ENCODE results near the gene QRICH1.

GRCh38 chr3:49123687-49124086 is 29.8 kb upstream of the QRICH1 start:
- TF ChIP-seq, protein P1, sequence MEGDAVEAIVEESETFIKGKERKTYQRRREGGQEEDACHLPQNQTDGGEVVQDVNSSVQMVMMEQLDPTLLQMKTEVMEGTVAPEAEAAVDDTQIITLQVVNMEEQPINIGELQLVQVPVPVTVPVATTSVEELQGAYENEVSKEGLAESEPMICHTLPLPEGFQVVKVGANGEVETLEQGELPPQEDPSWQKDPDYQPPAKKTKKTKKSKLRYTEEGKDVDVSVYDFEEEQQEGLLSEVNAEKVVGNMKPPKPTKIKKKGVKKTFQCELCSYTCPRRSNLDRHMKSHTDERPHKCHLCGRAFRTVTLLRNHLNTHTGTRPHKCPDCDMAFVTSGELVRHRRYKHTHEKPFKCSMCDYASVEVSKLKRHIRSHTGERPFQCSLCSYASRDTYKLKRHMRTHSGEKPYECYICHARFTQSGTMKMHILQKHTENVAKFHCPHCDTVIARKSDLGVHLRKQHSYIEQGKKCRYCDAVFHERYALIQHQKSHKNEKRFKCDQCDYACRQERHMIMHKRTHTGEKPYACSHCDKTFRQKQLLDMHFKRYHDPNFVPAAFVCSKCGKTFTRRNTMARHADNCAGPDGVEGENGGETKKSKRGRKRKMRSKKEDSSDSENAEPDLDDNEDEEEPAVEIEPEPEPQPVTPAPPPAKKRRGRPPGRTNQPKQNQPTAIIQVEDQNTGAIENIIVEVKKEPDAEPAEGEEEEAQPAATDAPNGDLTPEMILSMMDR (IDR thresholded peaks at IDR 0.05 in 2 of 3, conservative IDR thresholded peaks at IDR 0.05 in 1 of 3; ENCODE audit: control insufficient read depth in 2 of 3, extremely low read depth in 1 of 3, insufficient read depth in 1 of 3, low read depth in 3 of 3, low read length in 3 of 3), result no peak
- TF ChIP-seq ATF3 (IDR thresholded peaks at IDR 0.05; ENCODE audit: borderline replicate concordance, extremely low read depth, low read depth, low read length) (no peak), SP1 (IDR thresholded peaks at IDR 0.05; ENCODE audit: low read depth, low read length) (no peak), CEBPB (IDR thresholded peaks at IDR 0.05; ENCODE audit: borderline replicate concordance in 1 of 2, low read depth in 2 of 2, low read length in 2 of 2) (no peak), STAT3 (IDR thresholded peaks at IDR 0.05; ENCODE audit: low read depth, low read length) (no peak), CHD1 (IDR thresholded peaks at IDR 0.05; ENCODE audit: low read depth, low read length) (no peak), CREB1 (IDR thresholded peaks at IDR 0.05; ENCODE audit: low read depth) (no peak), EZH2 (IDR thresholded peaks at IDR 0.05; ENCODE audit: borderline replicate concordance, control insufficient read depth, low read depth, low read length) (no peak), NBN (IDR thresholded peaks at IDR 0.05) (no peak), BHLHE40 (IDR thresholded peaks at IDR 0.05; ENCODE audit: borderline replicate concordance in 1 of 2, low read depth in 2 of 2, low read length in 1 of 2) (no peak), RB1 (IDR thresholded peaks at IDR 0.05; ENCODE audit: borderline replicate concordance) (no peak)
- TF ChIP-seq, protein P2, sequence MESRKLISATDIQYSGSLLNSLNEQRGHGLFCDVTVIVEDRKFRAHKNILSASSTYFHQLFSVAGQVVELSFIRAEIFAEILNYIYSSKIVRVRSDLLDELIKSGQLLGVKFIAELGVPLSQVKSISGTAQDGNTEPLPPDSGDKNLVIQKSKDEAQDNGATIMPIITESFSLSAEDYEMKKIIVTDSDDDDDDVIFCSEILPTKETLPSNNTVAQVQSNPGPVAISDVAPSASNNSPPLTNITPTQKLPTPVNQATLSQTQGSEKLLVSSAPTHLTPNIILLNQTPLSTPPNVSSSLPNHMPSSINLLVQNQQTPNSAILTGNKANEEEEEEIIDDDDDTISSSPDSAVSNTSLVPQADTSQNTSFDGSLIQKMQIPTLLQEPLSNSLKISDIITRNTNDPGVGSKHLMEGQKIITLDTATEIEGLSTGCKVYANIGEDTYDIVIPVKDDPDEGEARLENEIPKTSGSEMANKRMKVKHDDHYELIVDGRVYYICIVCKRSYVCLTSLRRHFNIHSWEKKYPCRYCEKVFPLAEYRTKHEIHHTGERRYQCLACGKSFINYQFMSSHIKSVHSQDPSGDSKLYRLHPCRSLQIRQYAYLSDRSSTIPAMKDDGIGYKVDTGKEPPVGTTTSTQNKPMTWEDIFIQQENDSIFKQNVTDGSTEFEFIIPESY (IDR thresholded peaks at IDR 0.05), result no peak
- TF ChIP-seq, protein P3, sequence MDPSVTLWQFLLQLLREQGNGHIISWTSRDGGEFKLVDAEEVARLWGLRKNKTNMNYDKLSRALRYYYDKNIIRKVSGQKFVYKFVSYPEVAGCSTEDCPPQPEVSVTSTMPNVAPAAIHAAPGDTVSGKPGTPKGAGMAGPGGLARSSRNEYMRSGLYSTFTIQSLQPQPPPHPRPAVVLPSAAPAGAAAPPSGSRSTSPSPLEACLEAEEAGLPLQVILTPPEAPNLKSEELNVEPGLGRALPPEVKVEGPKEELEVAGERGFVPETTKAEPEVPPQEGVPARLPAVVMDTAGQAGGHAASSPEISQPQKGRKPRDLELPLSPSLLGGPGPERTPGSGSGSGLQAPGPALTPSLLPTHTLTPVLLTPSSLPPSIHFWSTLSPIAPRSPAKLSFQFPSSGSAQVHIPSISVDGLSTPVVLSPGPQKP (IDR thresholded peaks at IDR 0.05; ENCODE audit: low read depth, low read length), result no peak
